ENCODE results near the gene ZDHHC19. TPM values are rescaled to one million over a fixed set of nuclear protein-coding genes. Genes with fewer than 3 reads are reported as not detected.

The ZDHHC19 gene, protein sequence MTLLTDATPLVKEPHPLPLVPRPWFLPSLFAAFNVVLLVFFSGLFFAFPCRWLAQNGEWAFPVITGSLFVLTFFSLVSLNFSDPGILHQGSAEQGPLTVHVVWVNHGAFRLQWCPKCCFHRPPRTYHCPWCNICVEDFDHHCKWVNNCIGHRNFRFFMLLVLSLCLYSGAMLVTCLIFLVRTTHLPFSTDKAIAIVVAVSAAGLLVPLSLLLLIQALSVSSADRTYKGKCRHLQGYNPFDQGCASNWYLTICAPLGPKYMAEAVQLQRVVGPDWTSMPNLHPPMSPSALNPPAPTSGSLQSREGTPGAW
- total RNA-seq: not detected

DNA sequence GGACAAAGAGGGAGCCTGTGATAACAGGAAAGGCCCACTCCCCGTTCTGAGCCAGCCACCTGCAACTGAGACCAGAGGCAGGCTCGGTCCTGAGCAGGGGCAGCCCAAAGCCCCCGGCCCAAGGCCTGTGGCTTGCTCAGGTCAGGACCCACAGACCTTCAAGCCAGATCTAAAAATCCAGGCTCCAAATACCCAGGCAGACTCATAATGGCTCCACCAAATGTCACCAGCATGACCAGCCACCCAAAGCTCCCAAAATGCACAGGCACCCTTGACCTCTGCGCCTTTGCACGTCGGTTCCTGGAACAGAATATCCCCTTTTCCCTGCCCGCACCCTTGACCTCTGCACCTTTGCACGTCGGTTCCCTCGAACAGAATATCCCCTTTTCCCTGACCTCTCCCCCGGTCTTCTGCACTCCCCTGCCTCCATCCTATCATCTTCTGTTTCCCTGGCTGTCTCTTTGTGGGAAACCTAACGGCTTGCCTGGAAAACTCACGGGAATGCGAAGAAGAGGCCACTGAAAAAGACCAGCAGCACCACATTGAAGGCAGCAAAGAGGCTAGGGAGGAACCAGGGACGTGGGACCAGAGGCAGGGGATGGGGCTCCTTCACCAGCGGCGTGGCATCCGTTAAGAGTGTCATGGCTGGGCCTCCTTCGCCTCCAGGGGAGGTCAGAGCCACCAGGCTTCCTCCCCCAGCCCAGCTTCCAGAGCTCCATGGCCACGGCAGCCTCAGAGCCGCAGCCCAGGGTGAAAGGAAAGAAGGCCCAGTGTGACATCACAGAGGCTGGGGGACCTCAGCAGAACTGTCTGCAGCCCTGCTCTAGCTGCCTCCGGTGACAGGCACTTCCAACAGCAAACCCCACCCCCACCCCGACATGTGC lies at the start of gene ZDHHC19:
TSS of gene ZDHHC19 (minus strand) at position 728 of the 884 bp plus-strand sequence. CDS start at position 643, 85 bp downstream.
- ATAC-seq: no peak

DNA sequence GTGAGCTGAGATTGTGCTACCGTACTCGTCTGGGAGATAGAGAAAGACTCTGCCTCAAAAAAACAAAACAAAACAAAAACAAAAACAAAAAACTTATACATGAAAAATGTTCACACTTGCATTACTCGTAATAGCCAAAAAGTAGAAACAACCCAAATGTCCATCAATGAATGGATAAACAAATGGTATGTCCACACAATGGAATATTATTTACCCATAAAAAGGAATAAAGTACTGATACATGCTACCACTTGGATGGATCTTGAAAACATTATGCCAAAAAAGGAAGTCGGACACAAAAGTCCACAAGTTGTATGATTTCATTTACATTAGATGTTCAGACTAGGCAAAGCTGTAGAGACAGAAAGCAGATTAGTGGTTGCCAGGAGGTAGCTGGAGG lies 49.6 kb upstream of the ZDHHC19 start:
- no peak for DNase-seq
- ChIA-PET POLR2A (no interaction called here), CTCF (interaction anchor here (2.4 kb wide), 1 partner anchor 262 kb away, joined by 10 read pairs; no protein-coding TSS in a partner anchor)
- no peaks in the 10 kb centered on the region for H3K4me1 Mint-ChIP-seq (ENCODE audit: low read depth)
- intact Hi-C loops (cut with micrococcal nuclease): no loop called here
- H3K9me3 Mint-ChIP-seq: peaks cover 3% of the 10 kb centered on the region
- H3K27me3 Mint-ChIP-seq: no peaks in the 10 kb centered on the region
- H3K27ac Mint-ChIP-seq: no peak overlapping the region
- TF ChIP-seq, protein P1, sequence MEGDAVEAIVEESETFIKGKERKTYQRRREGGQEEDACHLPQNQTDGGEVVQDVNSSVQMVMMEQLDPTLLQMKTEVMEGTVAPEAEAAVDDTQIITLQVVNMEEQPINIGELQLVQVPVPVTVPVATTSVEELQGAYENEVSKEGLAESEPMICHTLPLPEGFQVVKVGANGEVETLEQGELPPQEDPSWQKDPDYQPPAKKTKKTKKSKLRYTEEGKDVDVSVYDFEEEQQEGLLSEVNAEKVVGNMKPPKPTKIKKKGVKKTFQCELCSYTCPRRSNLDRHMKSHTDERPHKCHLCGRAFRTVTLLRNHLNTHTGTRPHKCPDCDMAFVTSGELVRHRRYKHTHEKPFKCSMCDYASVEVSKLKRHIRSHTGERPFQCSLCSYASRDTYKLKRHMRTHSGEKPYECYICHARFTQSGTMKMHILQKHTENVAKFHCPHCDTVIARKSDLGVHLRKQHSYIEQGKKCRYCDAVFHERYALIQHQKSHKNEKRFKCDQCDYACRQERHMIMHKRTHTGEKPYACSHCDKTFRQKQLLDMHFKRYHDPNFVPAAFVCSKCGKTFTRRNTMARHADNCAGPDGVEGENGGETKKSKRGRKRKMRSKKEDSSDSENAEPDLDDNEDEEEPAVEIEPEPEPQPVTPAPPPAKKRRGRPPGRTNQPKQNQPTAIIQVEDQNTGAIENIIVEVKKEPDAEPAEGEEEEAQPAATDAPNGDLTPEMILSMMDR (IDR thresholded peaks at IDR 0.05): no peak
- no peak for ATAC-seq
- H3K4me3 Mint-ChIP-seq: no peak overlapping the region
- peaks cover 23% of the 10 kb centered on the region for H3K36me3 Mint-ChIP-seq (ENCODE audit: low read depth)

More for the DNA sequence above, at the start of gene ZDHHC19:
- Mint-ChIP-seq H3K4me3 (no peak within 1 kb of the TSS), H3K9me3 (no peaks in the 10 kb centered on the region), H3K4me1 (ENCODE audit: low read depth) (peaks cover 13% of the 10 kb centered on the region), H3K27me3 (peaks cover 5% of the 10 kb centered on the region), H3K27ac (no peak within 1 kb of the TSS), H3K36me3 (ENCODE audit: low read depth) (no peaks in the 10 kb centered on the region)
- ChIA-PET CTCF (no interaction called here), POLR2A (interaction anchor here (0.7 kb wide), 1 partner anchor 9 kb away, joined by 3 read pairs; no protein-coding TSS in a partner anchor)
- no peak for DNase-seq
- intact Hi-C loops (cut with micrococcal nuclease): no loop called here
- TF ChIP-seq, protein P1 (IDR thresholded peaks at IDR 0.05): no peak

DNA sequence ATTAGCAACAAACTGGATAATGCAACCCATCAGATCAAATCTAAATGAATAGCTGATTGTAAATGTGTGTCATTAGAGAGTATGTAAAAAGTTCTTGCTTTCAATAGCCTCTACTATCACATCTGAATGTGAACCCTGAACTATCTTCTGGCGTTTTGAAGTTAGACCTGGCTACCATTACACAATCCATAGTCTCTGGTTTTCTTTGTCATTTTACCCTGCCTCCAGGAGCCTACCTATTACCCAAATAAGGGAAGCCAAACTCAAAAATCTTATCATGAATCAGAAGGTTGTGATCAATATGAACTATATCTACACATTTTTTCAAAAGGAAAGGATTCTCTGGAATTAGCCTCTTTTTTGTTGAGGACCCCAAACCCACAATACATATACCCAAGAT lies 44.6 kb upstream of the ZDHHC19 start:
- no peak overlapping the region for H3K4me3 Mint-ChIP-seq
- POLR2A ChIA-PET: interaction anchor here (1.0 to 1.2 kb wide), 3 partner anchors 16 to 267 kb away, joined by 3 to 5 read pairs (median 3); no protein-coding TSS in a partner anchor

DNA sequence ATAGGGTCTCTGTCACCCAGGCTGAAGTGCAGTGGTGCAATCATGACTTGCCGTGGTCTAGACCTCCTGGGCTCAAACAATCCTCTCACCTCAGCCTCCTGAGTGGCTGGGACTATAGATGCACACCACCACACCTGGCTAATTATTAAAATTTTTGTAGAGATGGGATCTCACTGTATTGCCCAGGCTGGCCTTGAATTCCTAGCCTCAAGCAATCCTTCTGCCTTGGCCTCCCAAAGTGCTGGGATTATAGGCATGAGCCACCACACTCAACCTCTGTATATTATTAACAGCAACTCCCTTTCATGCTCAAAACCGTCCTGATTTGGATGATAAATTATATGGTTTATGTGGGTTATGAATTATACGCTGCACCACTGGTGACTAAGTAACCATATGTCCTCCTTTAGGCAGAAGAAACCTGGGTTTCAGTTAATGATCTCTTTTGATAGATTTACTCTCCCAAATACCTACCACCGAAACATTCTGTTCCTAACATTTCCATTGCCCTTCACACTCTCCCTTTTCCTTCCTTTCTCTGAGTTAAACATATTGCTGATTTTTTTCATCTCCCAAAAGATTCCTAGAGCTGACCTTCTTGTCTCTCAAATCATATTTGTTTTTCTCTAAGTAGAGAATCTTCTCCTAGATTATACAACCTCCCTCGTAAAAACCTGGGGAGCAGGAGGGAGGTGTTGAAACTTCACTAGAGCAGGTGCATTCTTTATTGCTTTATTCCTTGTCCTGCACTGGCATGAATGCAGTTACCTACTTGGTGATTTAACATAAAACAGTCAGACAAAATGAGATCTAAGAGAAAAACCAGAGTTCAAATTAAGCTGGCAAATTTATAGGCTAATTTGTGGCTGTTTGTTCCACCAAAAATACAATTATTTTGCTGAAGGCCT lies 43.4 kb upstream of the ZDHHC19 start:
- Mint-ChIP-seq H3K36me3 (ENCODE audit: low read depth) (peaks cover 9% of the 10 kb centered on the region), H3K4me3 (no peak overlapping the region), H3K27ac (peak overlapping the region; percentile 9), H3K9me3 (no peaks in the 10 kb centered on the region), H3K27me3 (no peaks in the 10 kb centered on the region), H3K4me1 (ENCODE audit: low read depth) (peaks cover 2% of the 10 kb centered on the region)
- intact Hi-C loops (cut with micrococcal nuclease): loop anchor here (5.0 to 10.0 kb wide), 2 partner anchors 60 to 263 kb away; partner anchors contain the start of genes DYNLT2B and SMCO1
- POLR2A ChIA-PET: interaction anchor here (1.0 to 1.2 kb wide), 3 partner anchors 64 to 268 kb away, joined by 3 to 8 read pairs (median 5); partner anchors contain the start of gene DYNLT2B
- TF ChIP-seq, protein P1 (IDR thresholded peaks at IDR 0.05): no peak
- ATAC-seq: no peak
- CTCF ChIA-PET: interaction anchor here (0.7 to 5.8 kb wide), 15 partner anchors 18 to 275 kb away, joined by 3 to 50 read pairs (median 4); partner anchors contain the start of gene DYNLT2B
- DNase-seq: no peak

More for the DNA sequence above, 44.6 kb upstream of the ZDHHC19 start:
- Mint-ChIP-seq H3K27ac (peak overlapping the region; percentile 5), H3K36me3 (ENCODE audit: low read depth) (peaks cover 11% of the 10 kb centered on the region), H3K4me1 (ENCODE audit: low read depth) (peaks cover 2% of the 10 kb centered on the region), H3K27me3 (no peaks in the 10 kb centered on the region), H3K9me3 (peaks cover under 1% of the 10 kb centered on the region)
- DNase-seq (no peak), ATAC-seq (no peak)
- TF ChIP-seq, protein P1 (IDR thresholded peaks at IDR 0.05): no peak
- intact Hi-C loops (cut with micrococcal nuclease): loop anchor here (10.0 kb wide), 1 partner anchor 59 kb away; the partner anchor contains the start of gene DYNLT2B
- CTCF ChIA-PET: interaction anchor here (0.7 to 5.8 kb wide), 8 partner anchors 17 to 273 kb away, joined by 3 to 50 read pairs (median 4); partner anchors contain the start of gene DYNLT2B

Data from activated CD8-positive, alpha-beta T cell treated with anti-CD3 and anti-CD28 coated beads for 36 hours (primary cell).